ENCODE results near the gene ZNF136. TPM values are rescaled to one million over a fixed set of nuclear protein-coding genes. Genes with fewer than 3 reads are reported as not detected.

Gene ZNF136
- total and polyA plus RNA-seq, 11 donors, result 2.7 to 7.5 (median 4.1) TPM

- no peaks in the 10 kb centered on the region for H3K27me3 ChIP-seq
- H3K36me3 ChIP-seq, result peaks cover 10 to 59% (median 41%) of the 10 kb centered on the region in 9 donors
- TF ChIP-seq POLR2A (IDR thresholded peaks at IDR 0.05) (no peak), CTCF (IDR thresholded peaks at IDR 0.05) (no peak)
- intact Hi-C loops (cut with DNase I), result loop anchor here in 4 of 10 donors (10.0 kb wide), 3 partner anchors 161 to 351 kb away; partner anchors contain the start of genes ZNF491 (in 2 of the 4) and ZNF700 (in 1 of the 4)
- no peak overlapping the region for H3K4me3 ChIP-seq
- WGBS, 4 donors, result 92 to 98% (median 95%) methylated on average over 8 of the region's 8 CpGs
- no peak for ATAC-seq
- no peak for DNase-seq
- no peak overlapping the region for H3K27ac ChIP-seq
- peaks cover 0 to 11% (median 9%) of the 10 kb centered on the region in 12 donors for H3K4me1 ChIP-seq
- H3K9me3 ChIP-seq, result peaks cover 0 to 18% (median 0%) of the 10 kb centered on the region in 12 donors
Observed at GRCh38 chr19:12145348-12145747, 17.5 kb upstream of the ZNF136 start.

- WGBS, 4 donors, result 22 to 24% (median 23%) methylated on average over 11 of the region's 11 CpGs
- TF ChIP-seq POLR2A (IDR thresholded peaks at IDR 0.05) (no peak), CTCF (IDR thresholded peaks at IDR 0.05) (no peak)
- peaks cover 0 to 20% (median 7%) of the 10 kb centered on the region in 9 donors for H3K36me3 ChIP-seq
- peak overlapping the region in 10 of 12 donors; percentile 69 to 91 (median 83) for H3K27ac ChIP-seq
- no peaks in the 10 kb centered on the region for H3K27me3 ChIP-seq
- no peak for DNase-seq
- peaks cover 0 to 22% (median 14%) of the 10 kb centered on the region in 12 donors for H3K4me1 ChIP-seq
- H3K4me3 ChIP-seq, result peak overlapping the region; percentile 76 to 97 (median 83)
- no peak for ATAC-seq
- H3K9me3 ChIP-seq, result no peaks in the 10 kb centered on the region
- intact Hi-C loops (cut with DNase I), result no loop called here
Observed at GRCh38 chr19:12155324-12155860, 7.5 kb upstream of the ZNF136 start.

- intact Hi-C loops (cut with DNase I), result no loop called here
- Histone ChIP-seq H3K9me3 (no peaks in the 10 kb centered on the region), H3K36me3 (peaks cover 0 to 13% (median 7%) of the 10 kb centered on the region in 9 donors), H3K4me3 (peak within 1 kb of the TSS; percentile 76 to 97 (median 83)), H3K4me1 (peaks cover 0 to 22% (median 14%) of the 10 kb centered on the region in 12 donors), H3K27me3 (no peaks in the 10 kb centered on the region), H3K27ac (peak within 1 kb of the TSS; percentile 60 to 91 (median 82))
- ATAC-seq (peak; percentile 94 to 99 (median 99)), DNase-seq (peak; percentile 90 to 95 (median 93))
- WGBS, 4 donors, result 1 to 2% (median 1%) methylated on average over 11 to 58 of the region's 58 CpGs
- TF ChIP-seq CTCF (IDR thresholded peaks at IDR 0.05) (no peak), POLR2A (IDR thresholded peaks at IDR 0.05) (peak in 1 of 2 donors; percentile 59)
Observed at GRCh38 chr19:12156223-12157058, 6.5 kb upstream of the ZNF136 start, which contains the start of gene ZNF625. ZNF625 (minus strand) TSS chr19:12156734; CDS start chr19:12156558, 176 bp downstream.

All from heart left ventricle (tissue), 16 donors.